Femur (tissue), 1 donor: ENCODE measurements around the gene CXCL17.
A peak's percentile ranks its signal among the peaks of the same experiment; 100 is the strongest.

Experiments
- DNase-seq: peaks from one replicate; pipeline ENCODE4 v3.0.0-alpha.2; 2017

CXCL17 gene

GRCh38 chr19:42397263-42398166 is 45.2 kb downstream of the CXCL17 start:
- DNase-seq = no peak

GRCh38 chr19:42396381-42397262 is 46.1 kb downstream of the CXCL17 start:
- DNase-seq = peak; percentile 100

GRCh38 chr19:42394751-42395150 is 48.0 kb downstream of the CXCL17 start:
- no peak for DNase-seq

DNA sequence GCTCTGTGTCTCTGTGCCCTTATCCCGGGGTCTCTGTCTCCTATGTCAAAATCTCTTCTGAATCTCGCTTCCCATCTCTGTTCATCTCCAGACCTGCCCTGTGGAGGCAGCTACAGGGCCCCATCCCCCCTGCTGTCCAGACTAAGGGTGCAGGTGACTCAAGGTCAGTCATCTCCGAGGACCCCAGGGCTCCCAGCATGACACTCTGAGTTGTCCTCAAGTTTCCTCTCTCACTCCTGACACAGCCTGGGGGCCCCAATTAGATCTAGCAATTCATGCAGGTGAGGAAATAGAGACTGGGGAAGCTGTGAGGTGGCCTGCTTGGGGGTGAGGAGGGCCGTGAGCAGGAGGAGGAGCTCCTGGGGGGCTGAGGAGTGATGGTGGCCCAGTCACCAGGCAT is 50.6 kb downstream of the CXCL17 start:
- no peak for DNase-seq

DNA sequence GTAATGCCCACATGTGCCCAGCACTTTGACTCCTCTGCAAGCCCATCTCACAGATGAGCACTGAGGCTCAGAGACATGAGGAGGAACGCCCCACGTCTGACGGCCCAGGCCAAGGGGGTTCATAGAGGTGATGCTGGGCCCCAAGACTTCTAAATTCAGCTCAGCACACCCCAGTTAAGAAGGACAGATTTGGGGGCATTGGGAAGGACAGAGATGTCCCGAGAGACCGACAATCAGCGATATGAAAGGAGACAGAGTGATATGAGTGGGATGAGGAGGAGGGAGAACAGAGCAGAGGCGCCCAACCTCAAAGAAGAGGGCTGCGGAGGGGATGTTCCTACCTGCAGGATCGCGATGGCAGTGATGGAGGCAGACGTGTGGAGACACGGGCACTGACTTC is 52.8 kb downstream of the CXCL17 start, which contains the start of gene CNFN:
Gene CNFN (minus strand): TSS at position 399 of the 400 bp plus-strand sequence. CDS start 1,260 bp downstream, outside the sequence.
- DNase-seq = no peak

- no peak for DNase-seq
Measured at GRCh38 chr19:42388851-42389489, 53.8 kb downstream of the CXCL17 start.

DNA sequence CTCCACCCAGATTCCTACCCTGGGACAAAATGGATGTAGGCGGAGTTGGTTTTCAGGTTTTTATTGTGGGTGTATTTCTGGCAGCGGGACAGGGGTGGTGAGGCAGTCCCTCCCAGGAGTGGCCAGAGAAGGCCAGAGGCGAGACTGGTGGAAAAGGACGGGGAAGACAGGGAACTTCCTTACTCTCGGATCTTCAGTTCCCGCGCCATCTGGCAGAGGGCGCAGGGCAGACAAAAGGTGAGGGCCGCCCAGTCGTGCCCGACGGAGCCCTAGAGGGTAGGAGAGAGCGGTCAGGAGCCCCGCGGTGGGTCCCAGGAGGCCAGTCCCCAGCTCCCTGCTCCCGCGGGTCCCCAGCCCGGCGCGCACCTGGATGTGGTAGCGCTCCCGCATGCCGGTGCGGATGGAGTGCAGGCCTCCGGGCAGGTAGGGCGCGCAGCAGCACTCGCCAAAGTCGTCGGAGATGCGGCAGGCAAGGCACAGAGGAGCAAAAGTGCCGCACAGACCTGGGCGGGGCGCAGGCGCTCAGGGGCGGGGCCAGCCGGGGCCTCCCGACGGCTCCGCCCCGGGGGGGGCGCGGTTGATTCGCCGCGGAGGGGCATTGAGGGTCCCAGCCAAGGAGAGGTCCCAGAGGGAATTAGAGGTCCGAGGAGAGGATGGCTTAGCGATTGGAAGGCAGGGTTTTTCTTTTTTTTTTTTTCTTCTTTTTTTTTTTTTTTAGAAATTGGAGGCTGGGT is 55.6 kb downstream of the CXCL17 start:
- DNase-seq = peak; percentile 59

- no peak for DNase-seq
Measured at GRCh38 chr19:42380155-42380554, 62.6 kb downstream of the CXCL17 start.
